ENCODE data around the gene MSI1.

- TF ChIP-seq CTCF (IDR thresholded peaks at IDR 0.05) (no peak), POLR2AphosphoS5 (IDR thresholded peaks at IDR 0.05; ENCODE audit: low read depth, low read length) (no peak), SIN3A (IDR thresholded peaks at IDR 0.05; ENCODE audit: borderline replicate concordance, insufficient read depth, low read depth, low read length) (no peak), TCF7L2 (IDR thresholded peaks at IDR 0.05; ENCODE audit: low read depth, low read length) (no peak)
- TF ChIP-seq, protein P1, sequence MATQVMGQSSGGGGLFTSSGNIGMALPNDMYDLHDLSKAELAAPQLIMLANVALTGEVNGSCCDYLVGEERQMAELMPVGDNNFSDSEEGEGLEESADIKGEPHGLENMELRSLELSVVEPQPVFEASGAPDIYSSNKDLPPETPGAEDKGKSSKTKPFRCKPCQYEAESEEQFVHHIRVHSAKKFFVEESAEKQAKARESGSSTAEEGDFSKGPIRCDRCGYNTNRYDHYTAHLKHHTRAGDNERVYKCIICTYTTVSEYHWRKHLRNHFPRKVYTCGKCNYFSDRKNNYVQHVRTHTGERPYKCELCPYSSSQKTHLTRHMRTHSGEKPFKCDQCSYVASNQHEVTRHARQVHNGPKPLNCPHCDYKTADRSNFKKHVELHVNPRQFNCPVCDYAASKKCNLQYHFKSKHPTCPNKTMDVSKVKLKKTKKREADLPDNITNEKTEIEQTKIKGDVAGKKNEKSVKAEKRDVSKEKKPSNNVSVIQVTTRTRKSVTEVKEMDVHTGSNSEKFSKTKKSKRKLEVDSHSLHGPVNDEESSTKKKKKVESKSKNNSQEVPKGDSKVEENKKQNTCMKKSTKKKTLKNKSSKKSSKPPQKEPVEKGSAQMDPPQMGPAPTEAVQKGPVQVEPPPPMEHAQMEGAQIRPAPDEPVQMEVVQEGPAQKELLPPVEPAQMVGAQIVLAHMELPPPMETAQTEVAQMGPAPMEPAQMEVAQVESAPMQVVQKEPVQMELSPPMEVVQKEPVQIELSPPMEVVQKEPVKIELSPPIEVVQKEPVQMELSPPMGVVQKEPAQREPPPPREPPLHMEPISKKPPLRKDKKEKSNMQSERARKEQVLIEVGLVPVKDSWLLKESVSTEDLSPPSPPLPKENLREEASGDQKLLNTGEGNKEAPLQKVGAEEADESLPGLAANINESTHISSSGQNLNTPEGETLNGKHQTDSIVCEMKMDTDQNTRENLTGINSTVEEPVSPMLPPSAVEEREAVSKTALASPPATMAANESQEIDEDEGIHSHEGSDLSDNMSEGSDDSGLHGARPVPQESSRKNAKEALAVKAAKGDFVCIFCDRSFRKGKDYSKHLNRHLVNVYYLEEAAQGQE (IDR thresholded peaks at IDR 0.05; ENCODE audit: insufficient read depth in 1 of 2, low read depth in 2 of 2, low read length in 1 of 2): no peak
Measured at GRCh38 chr12:120347766-120348165, 21.2 kb downstream of the MSI1 start.

All from Panc1 (cell line).